DMS114 treated with DMSO at 0.1 percent for 48 hours (cell line): ENCODE results near the gene TOR1B.
A peak's percentile ranks its signal among the peaks of the same experiment; 100 is the strongest.

ENCODE experiments used
- DNase-seq: peaks from one replicate; lab custom pipeline; 2025; ENCODE audit not compliant: unreplicated experiment; lab: John Stamatoyannopoulos, UW

TOR1B gene

GRCh38 chr9:129813661-129814060 is 10.7 kb downstream of the TOR1B start:
- DNase-seq, result no peak

- DNase-seq, result no peak
Measured at GRCh38 chr9:129814432-129815223, 11.6 kb downstream of the TOR1B start.

DNA sequence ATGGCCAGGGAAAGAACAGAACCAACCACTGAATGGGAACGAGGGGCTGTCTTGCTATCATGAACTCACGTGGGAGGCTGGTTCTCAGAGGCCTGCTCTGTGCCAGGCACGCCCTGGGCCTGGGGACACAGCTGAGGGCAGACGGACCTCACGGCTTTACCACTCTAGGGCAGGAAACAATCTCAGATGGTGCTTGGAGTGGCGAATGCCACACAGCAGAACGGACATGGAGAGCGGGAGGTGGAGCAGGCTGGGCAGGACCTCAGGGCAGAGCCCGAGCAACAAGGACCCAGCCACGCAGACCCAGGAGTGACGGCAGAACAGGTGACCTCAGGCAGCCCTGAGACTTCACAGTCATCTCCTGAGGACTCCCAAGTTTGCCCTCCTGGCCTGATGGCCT is 12.3 kb downstream of the TOR1B start:
- DNase-seq, result no peak

DNA sequence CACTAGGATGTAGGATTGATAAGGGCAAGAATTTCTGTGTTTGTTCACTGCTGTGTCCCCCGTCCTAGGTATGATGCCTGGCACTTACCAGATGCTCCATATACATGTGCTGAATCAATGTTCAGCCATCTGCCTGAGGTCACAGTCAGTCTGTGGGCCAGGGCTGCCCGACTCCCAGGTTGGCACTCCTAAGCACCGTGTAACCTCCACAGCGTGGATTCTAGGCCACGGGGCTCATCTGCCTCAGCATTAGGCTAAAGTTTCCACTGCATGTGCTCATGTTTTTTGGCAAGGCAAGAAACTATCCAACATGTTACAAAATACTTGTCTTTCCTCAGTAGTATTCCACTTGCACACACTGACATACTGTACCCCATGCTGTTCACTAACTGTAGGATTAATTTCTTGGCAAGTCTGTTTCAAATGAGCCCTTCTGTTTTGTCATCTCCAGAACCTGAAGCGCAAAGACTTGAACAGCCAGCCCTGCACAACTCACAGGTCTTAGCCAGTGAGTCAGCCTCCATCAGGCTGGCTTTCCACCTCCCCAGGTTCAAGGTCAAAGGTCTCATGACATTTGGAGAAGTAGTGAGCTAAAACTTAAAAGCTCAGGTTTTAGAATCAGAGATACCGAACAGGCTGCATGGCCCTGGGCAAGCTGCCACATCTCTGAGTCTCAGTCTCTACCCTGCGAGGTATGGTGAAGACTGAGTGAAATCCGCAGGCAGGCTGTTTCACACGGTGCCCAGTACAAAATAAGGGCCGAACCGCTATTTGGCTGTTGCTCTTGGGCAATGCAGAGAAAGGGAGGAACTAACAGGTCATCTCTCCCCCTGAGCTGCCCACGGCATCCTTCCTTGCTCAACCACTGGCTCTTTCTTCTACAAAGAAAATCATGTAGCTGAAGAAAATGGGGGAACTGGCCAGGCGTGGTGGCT is 13.8 kb downstream of the TOR1B start:
- no peak for DNase-seq

GRCh38 chr9:129822898-129823541 is 20.0 kb downstream of the TOR1B start:
- DNase-seq, result no peak

DNA sequence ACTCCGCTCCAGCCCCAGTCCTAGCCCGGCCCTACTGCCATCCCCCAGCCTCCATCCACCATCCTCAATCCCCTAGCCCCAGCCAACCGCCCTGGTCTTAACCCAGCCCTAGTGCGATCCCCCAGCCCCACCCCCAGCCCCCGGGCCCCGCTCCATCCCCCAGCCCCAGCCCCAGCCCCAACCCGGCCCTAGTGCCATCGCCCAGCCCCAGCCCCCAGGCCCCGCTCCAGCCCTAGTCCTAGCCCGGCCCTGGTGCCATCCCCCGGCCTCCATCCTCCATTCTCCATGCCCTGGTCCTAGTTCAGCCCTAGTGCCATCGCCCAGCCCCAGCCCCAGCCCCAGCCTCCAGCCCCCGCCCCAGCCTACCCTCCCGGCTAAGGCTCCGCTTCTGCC is 20.6 kb downstream of the TOR1B start:
- DNase-seq, result no peak

GRCh38 chr9:129823935-129824601 is 21.1 kb downstream of the TOR1B start, which contains the start of gene TOR1A:
TSS of gene TOR1A (minus strand) at chr9:129824136. CDS start at chr9:129824085, 51 bp downstream.
- DNase-seq, result peak; percentile 90

DNA sequence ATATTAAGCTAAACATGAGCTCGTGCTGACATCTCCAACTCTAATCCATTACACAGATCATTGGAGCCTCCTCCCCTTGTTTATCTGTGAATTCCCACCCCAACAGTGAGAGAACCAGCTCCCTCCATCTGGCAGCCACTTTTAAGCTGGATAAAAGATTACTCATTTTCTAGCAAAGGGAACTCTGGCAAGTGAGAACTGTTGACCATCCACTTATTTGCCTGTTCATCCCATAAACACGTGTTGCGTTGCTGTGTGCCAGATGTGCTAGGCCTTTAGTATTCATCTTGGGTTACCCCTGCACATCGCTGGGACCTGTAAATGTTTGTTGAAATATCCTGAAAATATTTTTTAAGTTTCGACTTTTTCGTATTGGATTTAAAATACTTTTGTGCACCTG is 23.4 kb downstream of the TOR1B start:
- DNase-seq, result no peak

DNA sequence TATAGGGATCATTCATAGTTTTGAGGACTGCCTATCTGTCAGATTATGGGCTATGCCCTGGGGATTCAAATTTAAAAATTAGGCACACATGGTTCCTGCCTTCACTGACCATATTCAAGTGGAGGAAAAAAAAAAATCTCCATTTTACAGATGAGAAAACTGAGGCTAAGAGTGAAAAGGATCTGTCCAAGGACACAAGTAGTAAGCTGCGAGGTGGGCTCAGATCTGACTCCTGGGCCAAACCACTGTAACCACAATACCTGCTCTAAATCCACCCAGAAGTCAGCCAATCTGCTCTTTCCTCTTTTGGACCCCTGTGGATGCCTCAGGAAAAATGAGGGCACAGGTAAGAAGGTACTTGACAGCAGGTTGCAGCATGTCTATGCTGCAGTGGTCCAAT is 23.8 kb downstream of the TOR1B start:
- DNase-seq, result no peak

GRCh38 chr9:129828051-129828450 is 25.1 kb downstream of the TOR1B start:
- DNase-seq, result no peak

GRCh38 chr9:129828969-129829368 is 26.0 kb downstream of the TOR1B start:
- no peak for DNase-seq

- no peak for DNase-seq
Measured at GRCh38 chr9:129832982-129833381, 30.0 kb downstream of the TOR1B start.

DNA sequence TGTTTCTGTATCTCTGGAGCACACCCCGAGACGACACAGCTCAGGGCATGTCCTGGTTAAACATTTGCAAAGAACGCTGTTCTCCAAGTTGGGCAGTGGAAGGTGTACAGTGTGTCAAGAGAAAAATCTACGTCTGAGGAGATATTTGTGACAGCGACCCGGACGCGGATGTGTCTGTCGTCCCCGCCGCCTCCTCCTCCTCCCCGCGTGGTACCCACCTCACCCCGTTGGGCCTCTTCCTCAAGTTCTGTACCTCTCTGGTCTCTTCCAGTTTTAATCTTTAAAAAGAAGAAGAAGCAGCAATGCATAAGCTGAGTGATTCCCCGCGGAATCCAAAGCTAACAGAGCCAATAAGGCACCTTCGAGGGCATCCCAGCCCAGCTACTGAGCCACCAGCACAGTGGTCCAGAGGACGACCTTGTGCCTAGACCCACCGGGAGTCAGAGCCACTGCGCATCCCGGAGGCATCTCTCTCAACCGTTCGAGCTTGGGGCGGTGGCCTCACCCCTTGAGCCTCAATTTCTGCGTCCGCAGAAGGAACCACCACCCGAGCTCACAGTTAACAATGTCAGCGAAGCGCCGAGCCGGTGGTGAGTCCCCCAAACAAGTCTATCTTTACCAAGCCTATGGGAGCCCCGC is 31.6 kb downstream of the TOR1B start:
- DNase-seq, result no peak

- peak; percentile 82 for DNase-seq
Measured at GRCh38 chr9:129835128-129835859, 32.3 kb downstream of the TOR1B start, which contains the start of the genes C9orf78 and USP20. TSS of gene C9orf78 (minus strand) at chr9:129835275. CDS start at chr9:129835221, 54 bp downstream. TSS of gene USP20 (plus strand) at chr9:129835458. CDS start at chr9:129852556, 17,098 bp downstream.

DNA sequence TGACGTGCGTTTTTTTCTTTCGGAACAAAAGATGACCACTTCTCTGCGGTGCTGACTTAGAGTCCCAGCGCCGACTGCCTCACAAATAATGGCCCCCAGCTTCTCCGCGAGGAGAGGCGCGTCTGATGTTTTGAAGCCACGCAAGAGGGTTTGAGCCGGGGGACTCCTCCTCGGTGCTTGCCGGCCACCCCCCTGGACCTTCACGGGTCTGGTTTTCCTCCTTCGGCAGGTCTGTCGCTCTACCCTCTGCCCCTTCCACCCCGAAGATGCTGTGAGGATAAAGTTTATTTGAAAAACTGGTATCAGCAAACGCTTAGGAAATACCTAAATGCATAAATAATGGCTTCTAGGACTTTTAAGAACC is 32.9 kb downstream of the TOR1B start:
- no peak for DNase-seq

DNA sequence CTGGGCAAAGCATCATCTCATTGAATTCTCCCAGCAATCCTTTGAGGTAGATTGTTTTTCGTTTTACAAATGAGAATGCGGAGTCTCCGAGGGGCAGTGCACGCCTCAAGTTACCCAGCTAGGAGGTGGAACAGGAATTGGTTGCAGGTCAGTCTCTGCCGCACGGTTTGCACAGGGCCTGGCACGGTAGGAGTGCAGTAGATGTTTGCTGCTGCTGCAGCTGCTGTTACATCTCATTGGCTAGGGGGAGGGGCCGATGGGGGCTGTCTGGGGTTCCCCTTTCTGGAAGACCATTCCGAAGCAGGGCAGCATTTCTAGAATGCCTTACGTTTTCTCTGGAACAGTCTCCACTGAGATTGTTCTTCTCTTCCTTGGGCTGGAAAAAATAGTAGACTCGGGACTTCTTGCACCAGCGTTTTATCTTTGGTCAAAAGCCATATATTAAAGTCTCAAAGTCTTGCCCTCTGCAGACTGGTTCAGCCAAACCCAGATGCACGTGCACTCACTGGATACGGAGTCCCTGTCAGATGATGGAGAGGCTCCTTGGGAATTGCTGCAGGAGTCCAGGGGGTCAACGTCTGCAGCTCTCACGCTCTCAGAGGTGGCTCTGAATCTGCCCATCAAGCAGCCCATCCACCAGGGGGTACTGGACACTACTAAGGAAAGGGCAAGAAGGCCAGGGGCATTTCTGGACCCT is 33.5 kb downstream of the TOR1B start:
- DNase-seq, result no peak

DNA sequence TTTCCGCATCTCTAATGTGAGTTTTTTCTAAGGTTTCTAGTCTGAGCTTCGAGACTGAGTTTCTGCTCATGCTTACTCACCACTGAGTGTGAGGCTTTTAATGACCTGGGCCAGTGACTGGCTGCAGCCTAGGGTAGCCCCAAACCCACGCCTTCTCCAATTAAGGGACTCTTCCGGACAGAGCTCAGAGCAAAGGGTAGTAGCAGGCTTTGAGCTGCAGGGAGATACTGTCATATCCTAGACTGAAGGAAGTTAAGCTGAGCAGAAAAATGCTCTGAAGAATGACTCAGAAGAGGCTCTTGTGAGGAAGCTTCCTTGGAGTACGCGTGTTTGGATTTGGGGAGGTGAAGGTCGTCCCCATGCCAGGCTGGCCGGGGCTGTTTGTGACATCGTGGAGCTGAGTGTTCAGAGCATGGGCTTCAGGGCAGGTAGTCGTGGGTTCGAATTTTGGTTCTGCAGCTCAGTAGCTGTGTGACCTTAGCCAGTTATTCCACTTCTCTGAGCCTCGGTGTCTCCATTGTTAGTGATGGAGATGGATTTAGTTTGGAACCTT is 35.8 kb downstream of the TOR1B start:
- no peak for DNase-seq

GRCh38 chr9:129839324-129840023 is 36.5 kb downstream of the TOR1B start:
- no peak for DNase-seq
